Measurements from ENCODE around the gene ETFA.

The ETFA gene

DNA sequence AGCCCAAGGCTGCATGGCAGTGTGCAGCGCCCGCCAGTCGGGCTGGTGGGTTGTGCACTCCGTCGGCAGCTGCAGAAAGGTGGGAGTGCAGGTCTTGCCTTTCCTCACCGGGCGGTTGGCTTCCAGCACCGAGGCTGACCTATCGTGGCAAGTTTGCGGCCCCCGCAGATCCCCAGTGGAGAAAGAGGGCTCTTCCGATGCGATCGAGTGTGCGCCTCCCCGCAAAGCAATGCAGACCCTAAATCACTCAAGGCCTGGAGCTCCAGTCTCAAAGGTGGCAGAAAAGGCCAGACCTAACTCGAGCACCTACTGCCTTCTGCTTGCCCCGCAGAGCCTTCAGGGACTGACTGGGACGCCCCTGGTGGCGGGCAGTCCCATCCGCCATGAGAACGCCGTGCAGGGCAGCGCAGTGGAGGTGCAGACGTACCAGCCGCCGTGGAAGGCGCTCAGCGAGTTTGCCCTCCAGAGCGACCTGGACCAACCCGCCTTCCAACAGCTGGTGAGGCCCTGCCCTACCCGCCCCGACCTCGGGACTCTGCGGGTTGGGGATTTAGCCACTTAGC is 29.6 kb upstream of the ETFA start:
- DNase-seq (ENCODE audit: low read depth, low spot score): no peak

DNA sequence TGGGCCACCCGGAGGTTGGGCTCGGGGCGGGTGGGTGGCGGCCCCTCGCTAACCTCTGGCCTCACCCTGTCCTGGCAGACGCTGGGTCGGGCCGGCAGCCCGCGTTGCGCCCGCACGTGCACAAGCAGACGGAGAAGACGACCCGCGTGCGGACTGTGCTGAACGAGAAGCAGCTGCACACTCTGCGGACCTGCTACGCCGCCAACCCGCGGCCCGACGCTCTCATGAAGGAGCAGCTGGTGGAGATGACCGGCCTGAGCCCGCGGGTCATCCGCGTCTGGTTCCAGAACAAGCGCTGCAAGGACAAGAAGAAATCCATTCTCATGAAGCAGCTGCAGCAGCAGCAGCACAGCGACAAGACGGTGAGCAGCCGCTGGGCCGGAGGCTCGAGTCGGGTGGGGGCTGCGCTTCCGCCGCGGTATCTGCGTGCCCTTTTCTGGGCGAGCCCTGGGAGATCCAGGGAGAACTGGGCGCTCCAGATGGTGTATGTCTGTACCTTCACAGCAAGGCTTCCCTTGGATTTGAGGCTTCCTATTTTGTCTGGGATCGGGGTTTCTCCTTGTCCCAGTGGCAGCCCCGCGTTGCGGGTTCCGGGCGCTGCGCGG is 29.0 kb upstream of the ETFA start:
- no peak for DNase-seq (ENCODE audit: low read depth, low spot score)

DNA sequence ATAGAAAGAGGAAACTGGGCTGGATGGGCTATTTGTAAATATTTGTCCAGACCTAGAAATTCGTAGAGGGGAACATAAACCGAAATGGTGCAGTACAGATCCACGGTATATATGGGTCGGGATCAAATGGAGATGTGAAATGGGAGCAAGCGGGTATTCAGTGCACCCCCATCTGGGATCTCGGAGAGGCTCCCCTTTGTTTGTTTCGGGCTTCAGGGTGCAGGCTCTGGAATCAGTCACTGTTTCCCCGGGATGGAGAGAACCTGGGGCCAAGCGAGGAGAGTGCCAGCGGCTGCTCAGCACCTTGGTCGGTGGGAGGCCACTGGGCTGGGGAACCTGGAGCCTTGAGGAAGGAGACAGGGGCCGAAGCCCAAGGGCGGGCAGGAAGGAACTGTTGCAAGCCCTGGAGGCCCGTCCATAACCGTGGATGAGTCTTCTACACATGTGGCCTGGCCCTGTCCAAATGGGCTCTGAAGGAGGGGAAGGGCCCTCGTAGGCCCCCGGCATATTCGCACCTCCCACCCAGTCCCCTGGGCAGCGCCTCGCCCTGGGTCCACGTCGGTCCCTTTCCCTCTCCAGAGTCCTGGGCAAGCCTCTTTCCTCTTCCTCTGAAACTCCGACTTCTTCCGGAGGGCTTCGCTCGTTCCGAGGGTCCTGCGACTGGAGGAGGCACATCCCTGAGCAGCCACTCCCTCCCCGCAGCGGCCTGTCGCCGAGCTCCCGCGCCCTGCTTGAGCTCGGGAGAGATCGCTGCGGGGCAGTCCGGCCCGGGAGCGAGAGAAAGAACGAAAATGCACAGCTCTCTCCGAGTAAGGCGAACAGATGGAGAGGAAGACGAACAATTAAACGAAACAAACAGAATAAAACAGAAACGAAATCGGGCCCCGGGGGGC is 28.3 kb upstream of the ETFA start:
- no peak for DNase-seq (ENCODE audit: low read depth, low spot score)

DNA sequence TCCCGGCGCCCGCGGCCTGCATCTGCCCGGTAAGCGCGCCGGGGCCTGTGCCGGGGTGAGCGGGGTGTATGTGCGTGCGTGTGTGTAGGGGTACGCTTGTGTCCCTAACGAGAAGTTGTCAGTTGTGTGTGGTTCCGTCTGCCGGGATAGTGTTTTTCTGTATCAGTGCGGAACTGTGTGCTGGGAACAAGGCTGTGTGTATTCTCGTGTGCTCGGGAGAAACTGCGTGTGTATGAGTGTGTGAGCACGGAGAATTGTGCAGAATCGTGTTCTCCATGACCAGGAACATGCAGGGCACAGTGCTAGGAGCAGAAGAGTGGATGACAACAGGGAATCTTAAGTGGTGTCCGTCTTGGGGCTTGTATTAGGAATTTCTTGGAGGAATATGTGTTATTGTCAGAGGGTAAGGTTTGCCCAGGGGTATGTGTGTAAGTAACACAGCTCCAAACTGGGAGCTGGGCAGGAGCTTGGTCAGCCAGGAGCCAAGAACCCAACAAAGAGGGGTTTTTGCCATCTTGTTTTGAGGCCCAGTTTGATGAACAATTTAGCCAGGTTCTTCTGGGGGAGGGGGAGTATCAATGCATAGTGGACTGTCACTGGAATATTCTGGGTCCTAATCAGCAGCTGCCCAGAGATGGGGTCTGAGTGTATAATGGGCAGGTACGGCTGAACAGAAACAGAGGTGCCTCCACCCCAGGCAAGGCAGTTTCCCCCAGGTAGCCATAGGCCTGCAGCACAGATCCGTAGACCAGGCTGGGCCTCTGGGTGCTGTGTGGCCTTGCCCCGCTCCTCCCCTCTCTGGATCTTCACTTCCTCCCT is 27.4 kb upstream of the ETFA start:
- no peak for DNase-seq (ENCODE audit: low read depth, low spot score)

DNA sequence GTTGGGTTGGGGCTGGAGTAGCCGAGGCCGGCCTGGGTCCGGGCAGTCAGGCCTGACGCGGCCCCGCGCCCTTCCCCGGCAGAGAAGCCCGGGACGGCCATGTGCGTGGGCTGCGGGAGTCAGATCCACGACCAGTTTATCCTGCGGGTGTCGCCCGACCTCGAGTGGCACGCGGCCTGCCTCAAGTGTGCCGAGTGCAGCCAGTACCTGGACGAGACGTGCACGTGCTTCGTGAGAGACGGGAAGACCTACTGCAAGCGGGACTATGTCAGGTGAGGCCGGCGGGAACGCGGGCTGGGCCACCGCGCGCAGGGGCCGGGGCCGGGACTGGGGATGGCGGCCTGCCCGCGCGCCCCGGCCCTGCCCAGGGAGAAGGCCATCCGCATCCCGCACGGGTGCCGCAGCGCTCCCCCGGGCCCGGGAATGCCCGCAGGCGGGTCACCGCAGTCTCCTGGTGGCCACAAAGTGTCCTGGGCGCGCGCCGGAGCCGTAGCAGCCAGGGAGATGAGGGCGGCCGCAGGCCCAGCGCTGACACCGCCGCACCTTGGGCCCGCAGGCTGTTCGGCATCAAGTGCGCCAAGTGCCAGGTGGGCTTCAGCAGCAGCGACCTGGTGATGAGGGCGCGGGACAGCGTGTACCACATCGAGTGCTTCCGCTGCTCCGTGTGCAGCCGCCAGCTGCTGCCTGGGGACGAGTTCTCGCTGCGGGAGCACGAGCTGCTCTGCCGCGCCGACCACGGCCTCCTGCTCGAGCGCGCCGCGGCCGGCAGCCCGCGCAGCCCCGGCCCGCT is 26.6 kb upstream of the ETFA start:
- DNase-seq (ENCODE audit: low read depth, low spot score): no peak

DNA sequence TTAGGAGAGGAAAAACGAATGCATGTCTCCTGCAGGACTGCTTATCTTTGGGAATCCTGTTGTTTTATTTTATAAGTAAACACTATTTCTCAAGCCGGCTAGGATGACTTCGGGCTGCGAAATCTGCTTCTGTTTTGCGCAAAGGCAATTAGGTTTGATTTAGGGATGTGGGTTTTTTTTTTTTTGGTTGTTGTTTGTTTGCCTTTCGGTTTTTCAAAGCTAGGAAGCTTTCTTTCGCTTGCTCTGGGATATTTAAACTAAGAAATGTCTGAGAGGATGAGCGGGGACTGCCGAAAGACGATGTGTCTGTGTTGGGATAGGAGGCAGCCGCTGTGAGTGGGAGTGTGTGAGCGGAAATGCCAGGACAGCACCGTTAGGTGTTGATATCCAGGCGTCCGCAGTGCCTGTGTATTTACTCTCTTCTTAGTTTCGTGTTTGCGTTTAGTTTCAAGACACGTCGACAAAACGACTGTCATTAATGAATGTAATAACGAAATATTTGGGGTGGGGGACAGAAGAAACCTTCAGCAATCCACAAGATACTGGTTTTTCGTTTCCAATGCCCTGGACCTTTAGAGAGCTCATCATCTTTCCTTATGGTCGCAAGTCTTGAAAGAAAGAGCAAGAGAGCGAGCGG is 25.9 kb upstream of the ETFA start:
- DNase-seq (ENCODE audit: low read depth, low spot score): no peak

DNA sequence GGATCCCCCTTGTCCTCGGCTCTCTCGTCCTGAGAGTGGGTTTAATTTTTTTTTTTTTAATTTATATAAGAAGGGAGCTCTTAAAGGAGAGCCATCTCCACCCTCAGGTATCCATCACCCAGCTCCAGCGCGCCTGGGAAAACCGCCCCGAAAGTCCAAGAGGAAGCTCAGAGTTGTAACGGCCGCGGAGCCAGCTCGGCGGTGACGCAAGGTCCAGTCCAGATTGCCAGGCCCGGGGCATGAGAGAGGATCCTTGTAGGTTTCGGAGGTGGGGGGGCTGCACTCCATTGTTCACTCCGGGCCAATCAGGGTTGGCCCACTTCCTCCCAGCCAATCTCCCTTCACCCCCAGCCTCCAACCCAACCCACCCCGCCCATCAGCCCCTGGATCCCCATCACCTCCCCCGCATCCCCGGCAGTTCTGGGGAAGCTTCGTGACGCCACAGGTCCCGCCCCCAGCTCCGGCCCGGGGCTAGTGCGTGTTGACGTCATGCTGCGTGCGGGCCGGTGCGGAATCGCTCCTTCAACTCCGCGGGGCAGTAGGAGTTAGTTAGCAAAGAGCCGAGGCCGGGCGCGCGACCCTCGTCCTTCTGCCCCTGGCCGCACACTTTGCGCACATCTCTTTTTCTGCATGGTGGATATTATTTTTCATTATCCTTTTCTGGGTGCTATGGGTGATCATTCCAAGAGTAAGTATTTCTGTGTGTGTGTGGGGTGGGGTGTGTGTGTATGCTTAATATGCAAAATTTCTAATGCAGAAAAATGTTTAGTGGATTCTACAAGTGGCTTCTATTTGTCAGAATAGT is 25.2 kb upstream of the ETFA start, which contains the start of gene ISL2:
ISL2 (plus strand) TSS at position 520 of the 805 bp plus-strand sequence; CDS start at position 631, 111 bp downstream.
- DNase-seq (ENCODE audit: low read depth, low spot score): no peak

DNA sequence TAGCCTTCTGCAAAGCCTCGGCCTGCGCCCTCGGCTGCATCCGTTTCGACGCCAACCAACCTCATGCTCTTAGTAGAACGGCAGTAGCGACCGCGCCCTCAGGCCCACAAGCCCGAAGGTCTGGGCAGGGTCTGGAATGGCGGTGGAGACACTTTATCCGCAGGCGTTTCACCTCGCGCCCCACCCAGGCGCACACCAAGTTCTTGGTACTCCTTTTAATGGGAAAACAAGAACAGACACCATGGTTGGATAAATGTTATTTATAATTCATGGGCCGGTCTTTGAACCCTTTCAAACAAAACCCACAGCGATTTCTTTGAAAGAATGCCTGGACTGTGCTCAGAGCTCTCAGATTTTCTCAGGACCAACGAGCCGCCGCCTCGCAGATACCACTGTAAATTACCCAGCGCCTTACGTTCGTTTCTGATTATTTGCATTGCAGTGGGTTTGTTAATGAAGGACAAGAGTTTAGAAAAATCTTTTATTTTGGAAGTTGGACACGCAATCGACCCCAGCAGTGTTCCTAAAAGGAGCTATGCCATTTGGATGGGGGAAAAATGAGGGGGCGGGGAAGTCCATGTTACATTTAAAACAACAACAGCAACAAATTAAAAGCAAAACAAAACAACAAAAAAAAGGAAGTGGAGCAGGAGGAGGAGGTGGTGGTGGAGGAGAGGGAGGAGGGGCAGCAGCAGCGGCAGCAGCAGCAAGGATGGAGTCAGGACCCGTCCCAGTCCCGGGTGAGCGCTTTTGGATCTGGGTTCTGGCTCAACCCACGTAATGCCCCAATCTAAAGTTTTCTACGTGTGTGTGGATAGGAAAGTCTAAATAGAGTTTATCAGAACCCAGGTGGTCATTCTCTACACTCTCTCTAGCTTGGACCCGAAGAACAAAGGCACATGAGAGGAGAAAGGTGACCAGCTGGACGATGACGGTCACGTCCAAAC is 24.3 kb upstream of the ETFA start:
- DNase-seq (ENCODE audit: low read depth, low spot score): no peak

DNA sequence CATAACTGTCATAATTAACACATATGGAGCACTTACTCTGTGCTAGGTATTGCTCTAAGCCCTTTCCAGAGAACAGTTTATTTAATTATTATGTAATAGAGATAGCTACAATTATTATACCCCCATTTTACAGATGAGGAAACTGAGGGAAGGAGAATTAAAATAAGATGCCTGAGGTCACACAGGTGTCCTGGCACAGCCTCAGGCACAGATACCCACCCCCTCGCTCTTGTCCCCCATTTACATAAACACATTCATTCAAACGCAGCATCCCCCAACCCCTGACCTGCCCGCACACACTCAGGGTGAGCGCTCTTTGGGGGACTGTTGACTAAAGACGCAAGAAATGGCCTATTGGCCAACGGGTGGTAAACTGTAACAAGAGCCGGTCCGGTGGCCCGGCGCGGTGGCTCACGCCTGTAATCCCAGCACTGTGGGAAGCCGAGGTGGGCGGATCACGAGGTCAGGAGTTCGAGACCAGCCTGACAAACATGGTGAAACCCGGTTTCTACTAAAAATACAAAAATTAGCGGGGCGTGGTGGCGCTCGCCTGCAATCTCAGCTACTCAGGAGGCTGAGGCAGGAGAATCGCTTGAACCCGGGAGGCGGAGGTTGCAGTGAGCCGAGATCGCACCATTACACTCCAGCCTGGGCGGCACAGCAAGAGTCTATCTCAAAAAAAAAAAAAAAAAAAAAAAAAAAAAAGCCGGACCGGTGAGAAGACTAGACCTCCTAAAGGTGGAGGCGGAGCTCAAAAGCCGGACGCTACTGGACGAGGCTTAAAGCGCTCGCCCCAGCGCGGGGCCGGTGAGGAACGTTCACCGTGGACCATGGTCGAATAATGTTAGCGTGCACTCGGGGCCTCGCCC is 23.4 kb upstream of the ETFA start:
- DNase-seq (ENCODE audit: low read depth, low spot score): no peak

DNA sequence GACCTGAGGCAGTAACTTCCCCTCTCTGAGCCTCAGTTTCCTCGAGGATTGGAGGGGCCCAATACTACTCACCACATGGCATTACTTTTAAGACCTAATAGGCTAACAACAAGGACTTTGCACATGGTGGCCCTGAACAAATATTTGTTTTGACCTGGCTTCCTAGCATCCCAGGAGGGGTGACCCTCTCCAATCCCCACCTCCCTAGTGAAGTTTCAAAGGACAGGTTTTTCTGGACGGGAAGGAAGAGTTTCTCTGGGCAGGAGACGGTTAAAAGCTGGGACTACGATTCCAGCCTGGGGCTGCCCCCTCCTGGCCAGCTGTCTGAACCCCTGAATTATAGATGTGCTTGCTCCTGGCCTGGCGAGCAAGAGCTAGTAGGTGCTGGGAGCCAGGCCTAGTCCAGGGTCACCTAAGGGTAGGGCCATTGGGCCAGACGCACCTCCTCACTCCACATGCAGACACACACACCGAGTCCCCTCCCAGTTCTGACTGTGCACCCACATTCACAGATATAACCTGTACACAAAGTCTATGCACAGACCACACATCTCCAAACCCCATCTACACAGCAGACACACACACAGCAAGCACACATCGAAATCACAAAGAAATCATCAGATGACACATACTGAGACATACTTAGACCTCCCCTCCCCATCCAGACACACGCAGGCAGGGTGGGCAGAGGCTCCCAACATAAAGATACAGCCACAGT is 22.6 kb upstream of the ETFA start:
- no peak for DNase-seq (ENCODE audit: low read depth, low spot score)

DNA sequence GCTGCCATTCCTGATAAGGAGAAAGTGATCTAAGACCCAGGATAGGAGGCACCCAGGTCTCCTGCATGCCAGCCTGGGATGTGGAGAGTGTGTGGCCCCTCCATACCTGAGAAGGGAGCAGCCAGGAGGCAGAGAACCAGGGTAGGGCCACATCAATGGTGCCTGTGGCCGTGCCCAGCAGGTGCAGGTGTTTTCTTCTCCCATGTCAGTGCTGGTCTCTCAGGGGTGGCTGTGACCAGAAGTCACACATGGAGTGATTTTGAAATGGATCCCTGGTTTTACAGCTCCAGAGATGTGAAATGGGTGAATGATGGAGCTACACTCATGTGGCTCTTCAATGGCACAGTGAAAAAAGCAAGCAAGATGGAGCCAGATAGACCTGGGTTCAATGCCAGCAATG is 22.0 kb upstream of the ETFA start:
- no peak for DNase-seq (ENCODE audit: low read depth, low spot score)

DNA sequence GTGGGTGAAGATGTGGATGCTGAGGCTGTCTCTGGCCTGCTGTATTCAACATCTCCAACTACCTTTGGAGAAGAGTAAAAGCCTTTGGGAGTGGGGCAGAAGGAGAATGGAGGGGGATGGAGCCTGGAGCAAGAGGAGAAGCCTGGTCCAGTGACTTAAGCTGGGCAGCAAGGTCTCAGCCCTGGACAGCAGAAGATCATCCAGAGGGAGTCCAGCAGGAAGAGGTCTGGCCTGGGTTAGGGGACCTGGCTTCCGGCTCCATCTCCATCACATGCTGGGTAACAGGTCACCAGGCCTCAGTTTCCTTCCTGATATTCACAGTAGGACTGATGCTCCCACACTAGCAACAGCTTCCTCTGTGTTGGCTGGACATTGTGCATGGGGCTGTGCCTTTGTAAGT is 21.5 kb upstream of the ETFA start:
- no peak for DNase-seq (ENCODE audit: low read depth, low spot score)

DNA sequence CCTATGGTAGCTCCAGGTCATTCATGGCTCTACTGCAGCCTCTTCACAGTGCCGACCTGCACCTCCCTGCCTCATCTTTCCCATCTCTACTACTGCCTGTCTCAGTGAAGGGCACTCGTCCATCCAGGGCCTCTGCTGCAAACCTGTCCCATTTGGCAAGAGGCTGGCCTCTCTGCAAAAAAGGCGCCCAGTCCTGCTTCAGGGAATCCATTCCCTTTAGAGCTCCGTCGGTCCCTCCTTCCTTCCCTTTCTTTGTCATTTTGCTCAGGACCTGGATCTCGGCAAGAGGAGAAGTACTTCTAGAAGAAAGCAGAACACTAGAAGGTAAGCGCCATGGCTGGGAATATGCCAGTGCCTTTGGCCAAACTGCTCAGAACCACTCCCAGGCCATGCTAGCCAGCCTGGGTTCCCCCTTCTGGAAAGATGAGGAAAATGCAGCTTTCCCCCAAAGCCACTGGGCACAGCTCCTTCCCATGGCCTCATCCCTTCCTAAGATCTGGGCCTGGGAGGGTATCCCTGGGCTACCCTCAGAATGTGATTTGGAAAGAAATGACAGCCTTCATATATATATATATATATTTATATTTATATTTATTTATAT is 18.9 kb upstream of the ETFA start:
- no peak for DNase-seq (ENCODE audit: low read depth, low spot score)

DNA sequence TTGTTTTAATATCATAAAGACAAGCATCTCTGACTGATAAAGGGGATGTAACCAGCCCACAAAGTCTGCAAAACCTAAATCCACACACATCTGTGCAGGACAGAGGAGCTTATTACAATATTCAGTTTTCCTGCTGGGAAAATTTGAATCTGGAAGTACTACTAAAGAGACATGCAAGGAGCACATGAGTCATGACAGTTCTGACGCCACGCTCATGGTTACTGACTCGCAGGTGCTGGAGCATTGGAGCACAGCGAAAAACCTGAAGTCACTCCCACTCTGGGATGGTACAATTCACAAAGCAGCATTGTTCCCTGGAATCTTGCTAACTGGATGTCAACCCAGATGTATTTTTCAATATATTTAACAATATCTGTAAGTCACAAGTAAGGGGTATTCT is 17.7 kb upstream of the ETFA start:
- no peak for DNase-seq (ENCODE audit: low read depth, low spot score)

DNA sequence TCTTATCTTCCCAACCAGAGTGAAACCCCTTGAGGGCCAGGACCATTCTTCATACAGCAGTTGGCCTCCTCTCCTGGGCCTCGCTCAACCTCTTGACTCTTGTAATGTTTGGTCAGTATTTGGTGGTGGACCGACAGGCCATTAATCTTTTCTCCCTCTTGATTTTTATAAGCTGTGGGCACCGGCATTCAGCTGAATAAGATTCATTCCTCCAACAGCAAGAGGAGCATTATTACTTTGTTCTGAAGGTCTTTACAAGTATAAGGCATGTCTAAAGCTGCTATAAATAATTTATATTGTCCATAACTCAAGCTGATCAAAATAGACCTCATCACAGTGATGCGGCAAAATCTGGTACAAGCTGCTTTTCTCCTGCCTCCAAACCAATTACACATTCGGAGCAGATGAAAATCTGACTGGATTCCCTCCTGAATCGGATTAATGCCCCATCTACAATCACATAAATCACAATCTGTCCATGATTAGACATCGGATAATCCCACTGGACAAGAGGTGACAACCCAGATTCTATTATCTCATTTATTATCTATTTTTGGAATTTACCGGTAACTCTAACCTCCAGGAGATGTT is 16.9 kb upstream of the ETFA start:
- no peak for DNase-seq (ENCODE audit: low read depth, low spot score)
